Adrenal gland (tissue), 19 donors: ENCODE data around the gene EPC1. TPM values are rescaled to one million over a fixed set of nuclear protein-coding genes. Genes with fewer than 3 reads are reported as not detected.
"Not testable (repeated sequence)": the region's sequence is repeated elsewhere in the genome, so short reads cannot be mapped to it uniquely, and the experiment has no call there.

ENCODE experiments used
- DNase-seq, 7 donors: peaks; one replicate each; pipeline ENCODE4 v3.0.0-alpha.2; 2019 to 2020
- H3K27ac ChIP-seq, 5 donors: fragments of 200-600 bp; sonication (generic) in 4 of 5; 1 replicate in 3 of 5; 2 replicates in 2 of 5; pipeline versions ENCODE4 v1.5.1 to v1.8.0; 2016 to 2020; ENCODE audit warnings: mild to moderate bottlenecking in 1 of 5
- H3K27me3 ChIP-seq: fragments of 200-600 bp; 2 replicates; pipeline ENCODE4 v1.8.0; 2021
- H3K36me3 ChIP-seq, 2 donors: fragments of 200-600 bp; replicated peaks in 1 of 2; 1 replicate in 1 of 2; 2 replicates in 1 of 2; pipeline versions ENCODE4 v1.5.1 to v1.8.0; 2018 to 2022
- H3K4me1 ChIP-seq, 2 donors: fragments of 200-600 bp; replicated peaks in 1 of 2; 1 replicate in 1 of 2; 2 replicates in 1 of 2; pipeline versions ENCODE4 v1.5.1 to v1.8.0; 2018 to 2021
- H3K4me3 ChIP-seq, 4 donors: fragments of 200-600 bp; sonication (generic) in 3 of 4; one replicate each; pipeline ENCODE4 v1.5.1; 2016 to 2018
- H3K9me3 ChIP-seq, 3 donors: fragments of 200-600 bp; sonication (generic) in 1 of 3; replicated peaks in 1 of 3; 1 replicate in 2 of 3; 2 replicates in 1 of 3; pipeline versions ENCODE4 v1.5.1 to v1.8.0; 2016 to 2021
- CTCF ChIP-seq, 6 experiments: fragments of 450-650 bp in 4 of 6; fragments of 200-600 bp in 2 of 6; sonication (generic) in 1 of 6; IDR thresholded peaks; 1 replicate in 5 of 6; 2 replicates in 1 of 6; pipeline versions ENCODE4 v1.5.1 to v1.8.0; 2016 to 2021; ENCODE audit warnings: antibody characterized with exemption in 6 of 6, mild to moderate bottlenecking in 2 of 6, moderate library complexity in 1 of 6
- POLR2A ChIP-seq, 2 donors: fragments of 450-650 bp; IDR thresholded peaks; one replicate each; pipeline ENCODE4 v1.6.1; 2017; ENCODE audit warnings: antibody characterized with exemption in 2 of 2, mild to moderate bottlenecking in 2 of 2, moderate library complexity in 1 of 2
- WGBS, 4 donors: extraction: QIAGEN DNeasy Blood & Tissue Kit in 2 of 4; methylation state at CpG; one replicate each; pipeline versions ENCODE4 v1.1.5 to v1.1.7; 2013 to 2017; 5-methylcytosine and 5-hydroxymethylcytosine counted together
- intact Hi-C, 2 donors: fragments of 100-400 bp; cut with DNase I; formaldehyde crosslinking; loops; one replicate each; pipeline versions ENCODE4 v1.14.1 to v1.15.0; 2022 to 2023
- long read RNA-seq, 10 donors: library from polyadenylated mRNA in 3 of 10; unstranded in 2 of 10; stranded (forward) in 1 of 10; transcript quantifications; one replicate each; pipeline ENCODE4 v2.0.0 and lab custom pipeline, GENCODE V29; 2021 to 2026
- polyA plus RNA-seq, 3 donors: library from polyadenylated mRNA; stranded (reverse); fragments of 200-250 nt in 2 of 3; fragments of 350-450 nt in 1 of 3; fragmentation: Illumina TruSeq in 1 of 3; extraction: RNeasy Lipid Tissue Mini Kit (QIAGEN cat#74804) in 1 of 3; gene quantifications; one replicate each; pipeline ENCODE4 v1.2.3, GENCODE V29; 2013 to 2014
- total RNA-seq, 9 donors: library from RNA; depleted of rRNA in 4 of 9; stranded (reverse); fragments of >200 nt in 4 of 9; fragments of 120-200 nt in 1 of 9; fragmentation: NEBNext Ultra II Directional in 1 of 9; extraction: Animal tissue kit (Norgen Biotek cat#: 25700) in 1 of 9; gene quantifications; one replicate each; pipeline versions ENCODE4 v1.1.0 to v1.2.4, GENCODE V29; 2013 to 2023
- donor health status: healthy with polysubstance abuse.
- donor health status: Bipolar disorder and iron deficiency.
- donor health status: DM: yes; HTN: yes; CAD: no.
- donor health status: DM: no; HTN: no; CAD: no.
- donor health status: DM: no; HTN: no; CAD: no.
- donor health status: DM: yes; HTN: yes; CAD: no.

EPC1 gene
- total RNA-seq (10 to 100 TPM; 10.9 to 43.6 (median 25.8) TPM), polyA plus RNA-seq (10 to 100 TPM; 16.5 to 27.8 (median 19.3) TPM)
- long read RNA-seq, donor 1, partial matches to known transcripts, result 0 of 4 reads
- long read RNA-seq, donor 1, other reads (novel, unspliced or antisense), result 0 of 4 reads
- long read RNA-seq, donor 2, full-length matches to known transcripts, result 3 of 3 reads
- long read RNA-seq, donor 2, partial matches to known transcripts, result 0 of 3 reads
- long read RNA-seq, donor 2, other reads (novel, unspliced or antisense), result 0 of 3 reads
- long read RNA-seq, donor 3, partial matches to known transcripts, result 0 of 1 reads
- long read RNA-seq, donor 3, other reads (novel, unspliced or antisense), result 0 of 1 reads
- long read RNA-seq, donor 4, partial matches to known transcripts, result 8 of 10 reads
- long read RNA-seq, donor 4, other reads (novel, unspliced or antisense), result 1 of 10 reads
- long read RNA-seq, donor 5, full-length matches to known transcripts, result 1 of 2 reads
- long read RNA-seq, donor 5, partial matches to known transcripts, result 0 of 2 reads
- long read RNA-seq, donor 5, other reads (novel, unspliced or antisense), result 1 of 2 reads
- long read RNA-seq, donor 6, full-length matches to known transcripts, result 2 of 13 reads
- long read RNA-seq, donor 6, partial matches to known transcripts, result 8 of 13 reads
- long read RNA-seq, donor 6, other reads (novel, unspliced or antisense), result 3 of 13 reads
- long read RNA-seq, donor 7, partial matches to known transcripts, result 0 of 1 reads
- long read RNA-seq, donor 7, other reads (novel, unspliced or antisense), result 0 of 1 reads
- long read RNA-seq, donor 8, partial matches to known transcripts, result 0 of 2 reads
- long read RNA-seq, donor 8, other reads (novel, unspliced or antisense), result 0 of 2 reads
- long read RNA-seq, donor 9, result 0 reads
- long read RNA-seq, donor 10, result 0 reads

GRCh38 chr10:32346551-32347362 lies at the start of gene EPC1:
EPC1 (minus strand) TSS chr10:32347158; CDS start chr10:32346915, 243 bp downstream.
- Histone ChIP-seq H3K9me3 (no peaks in the 10 kb centered on the region), H3K36me3 (no peaks in the 10 kb centered on the region), H3K27ac (peak within 1 kb of the TSS; percentile 95 to 100 (median 100)), H3K4me1 (peaks cover 14 to 45% of the 10 kb centered on the region in 2 donors), H3K27me3 (no peaks in the 10 kb centered on the region), H3K4me3 (peak within 1 kb of the TSS; percentile 29 to 94 (median 89))
- WGBS, 4 donors, result 0% methylated on average over 8 to 97 of the region's 97 CpGs
- intact Hi-C loops, result loop anchor here (5.0 to 10.0 kb wide), 2 partner anchors 89 to 92 kb away; no protein-coding TSS in a partner anchor
- peak; percentile 84 to 89 (median 86) for DNase-seq
- TF ChIP-seq POLR2A (IDR thresholded peaks at IDR 0.05) (peak; percentile 90 to 95), CTCF (IDR thresholded peaks at IDR 0.05) (no peak)

GRCh38 chr10:32393911-32394310 lies 47.0 kb upstream of the EPC1 start:
- H3K4me1 ChIP-seq, result no peaks in the 10 kb centered on the region
- no peak for DNase-seq
- no peak overlapping the region for H3K4me3 ChIP-seq
- intact Hi-C loops, result no loop called here
- no peaks in the 10 kb centered on the region for H3K27me3 ChIP-seq
- TF ChIP-seq CTCF (IDR thresholded peaks at IDR 0.05) (no peak), POLR2A (IDR thresholded peaks at IDR 0.05) (no peak)
- no peaks in the 10 kb centered on the region for H3K36me3 ChIP-seq
- H3K9me3 ChIP-seq, result no peaks in the 10 kb centered on the region
- no peak overlapping the region for H3K27ac ChIP-seq
- 68 to 89% (median 74%) methylated on average over 4 of the region's 4 CpGs for WGBS, 4 donors

- H3K27ac ChIP-seq, H3K27me3 ChIP-seq, H3K4me1 ChIP-seq, H3K9me3 ChIP-seq, intact Hi-C loops, DNase-seq, H3K36me3 ChIP-seq, H3K4me3 ChIP-seq: not testable (repeated sequence)
Measured at GRCh38 chr10:32392284-32392683, 45.3 kb upstream of the EPC1 start.

GRCh38 chr10:32390193-32390592 lies 43.2 kb upstream of the EPC1 start:
- Histone ChIP-seq H3K36me3 (no peaks in the 10 kb centered on the region), H3K9me3 (no peaks in the 10 kb centered on the region), H3K27ac (no peak overlapping the region), H3K4me3 (no peak overlapping the region), H3K27me3 (no peaks in the 10 kb centered on the region), H3K4me1 (no peaks in the 10 kb centered on the region)
- WGBS, 4 donors, result 86 to 94% (median 92%) methylated on average over 2 to 3 of the region's 3 CpGs
- DNase-seq, result no peak
- TF ChIP-seq CTCF (IDR thresholded peaks at IDR 0.05), result no peak
- TF ChIP-seq POLR2A (IDR thresholded peaks at IDR 0.05), result no peak
- intact Hi-C loops, result no loop called here
